Activated T-cell treated with anti-CD3 and anti-CD28 coated beads for 4 hours (primary cell): ENCODE data around the gene TSPAN9.

Source experiments
- DNase-seq: peaks from one replicate; pipeline ENCODE4 v3.0.0-alpha.2; 2020

The TSPAN9 gene

GRCh38 chr12:3214526-3215365, 137.6 kb downstream of the TSPAN9 start:
- no peak for DNase-seq

GRCh38 chr12:3215410-3215975, 138.3 kb downstream of the TSPAN9 start:
- no peak for DNase-seq

GRCh38 chr12:3216097-3216496, 138.9 kb downstream of the TSPAN9 start:
- DNase-seq, result no peak

- no peak for DNase-seq
Measured at GRCh38 chr12:3216726-3217682, 139.8 kb downstream of the TSPAN9 start.

- no peak for DNase-seq
Measured at GRCh38 chr12:3217683-3218079, 140.5 kb downstream of the TSPAN9 start.

- DNase-seq, result no peak
Measured at GRCh38 chr12:3218228-3219171, 141.3 kb downstream of the TSPAN9 start.

- no peak for DNase-seq
Measured at GRCh38 chr12:3219233-3219632, 142.1 kb downstream of the TSPAN9 start.

GRCh38 chr12:3220382-3221321, 143.5 kb downstream of the TSPAN9 start:
- DNase-seq, result no peak

GRCh38 chr12:3222306-3222705, 145.1 kb downstream of the TSPAN9 start:
- DNase-seq, result no peak

GRCh38 chr12:3222979-3223378, 145.8 kb downstream of the TSPAN9 start:
- DNase-seq, result no peak

GRCh38 chr12:3223601-3224529, 146.7 kb downstream of the TSPAN9 start:
- DNase-seq, result no peak

- DNase-seq, result no peak
Measured at GRCh38 chr12:3224530-3224903, 147.3 kb downstream of the TSPAN9 start.

- no peak for DNase-seq
Measured at GRCh38 chr12:3225154-3225795, 148.1 kb downstream of the TSPAN9 start.

- DNase-seq, result no peak
Measured at GRCh38 chr12:3225796-3226180, 148.6 kb downstream of the TSPAN9 start.

GRCh38 chr12:3226264-3226663, 149.1 kb downstream of the TSPAN9 start:
- no peak for DNase-seq

- no peak for DNase-seq
Measured at GRCh38 chr12:3227076-3227975, 150.1 kb downstream of the TSPAN9 start.

- DNase-seq, result no peak
Measured at GRCh38 chr12:3228552-3228951, 151.4 kb downstream of the TSPAN9 start.

- no peak for DNase-seq
Measured at GRCh38 chr12:3229577-3229976, 152.4 kb downstream of the TSPAN9 start.
